Raji (cell line): ENCODE measurements around the gene CDC7.

ENCODE experiments used
- POLR2A ChIP-seq: IDR thresholded peaks from 2 replicates; pipeline ENCODE4 v1.6.1; 2011; ENCODE audit warnings: low read depth, low read length, control low read depth; ENCODE audit not compliant: insufficient read depth

Gene CDC7

GRCh38 chr1:91537987-91538304 lies 37.3 kb downstream of the CDC7 start:
- TF ChIP-seq POLR2A = no peak

- no peak for TF ChIP-seq POLR2A
Measured at GRCh38 chr1:91540910-91541309, 40.3 kb downstream of the CDC7 start.

- no peak for TF ChIP-seq POLR2A
Measured at GRCh38 chr1:91541918-91542533, 41.4 kb downstream of the CDC7 start.

DNA sequence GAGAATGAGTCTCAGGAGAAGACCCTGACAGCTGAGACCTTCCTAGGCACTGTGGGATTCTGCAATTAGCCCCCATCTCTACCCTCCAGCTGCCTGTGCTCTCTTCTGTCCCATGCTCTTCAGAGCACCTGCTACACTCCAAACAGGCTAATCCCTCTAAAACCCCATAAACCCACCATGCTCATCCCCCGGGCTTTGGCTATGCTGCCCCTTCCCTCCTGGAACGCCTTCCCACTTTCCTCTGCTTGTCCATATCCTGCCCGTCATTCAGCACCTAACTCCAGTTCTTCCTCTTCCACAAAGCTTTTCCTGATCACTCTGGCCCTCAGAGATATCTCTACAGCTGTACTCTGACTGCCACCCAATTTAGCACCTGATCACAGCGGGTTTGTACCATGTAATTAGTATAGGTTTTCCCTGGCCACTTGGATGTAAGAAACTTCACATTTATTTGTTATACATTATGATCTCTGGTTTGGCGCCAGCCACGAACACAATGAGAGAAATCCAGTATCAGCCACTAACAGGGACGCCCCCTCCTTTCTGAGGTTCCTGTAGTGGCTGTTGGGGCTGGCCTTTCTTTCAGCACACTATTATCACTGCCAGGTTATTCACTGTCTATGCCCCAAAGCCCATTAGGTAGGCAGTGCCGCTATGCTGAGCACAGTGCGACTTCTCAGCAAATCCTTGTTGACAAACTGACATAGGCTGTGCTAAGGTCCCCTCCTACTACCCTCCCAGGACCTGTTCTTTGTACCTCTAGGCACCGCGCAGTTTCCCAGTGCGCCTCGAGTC lies 45.1 kb downstream of the CDC7 start:
- no peak for TF ChIP-seq POLR2A

- TF ChIP-seq POLR2A = no peak
Measured at GRCh38 chr1:91546301-91546581, 45.6 kb downstream of the CDC7 start.

DNA sequence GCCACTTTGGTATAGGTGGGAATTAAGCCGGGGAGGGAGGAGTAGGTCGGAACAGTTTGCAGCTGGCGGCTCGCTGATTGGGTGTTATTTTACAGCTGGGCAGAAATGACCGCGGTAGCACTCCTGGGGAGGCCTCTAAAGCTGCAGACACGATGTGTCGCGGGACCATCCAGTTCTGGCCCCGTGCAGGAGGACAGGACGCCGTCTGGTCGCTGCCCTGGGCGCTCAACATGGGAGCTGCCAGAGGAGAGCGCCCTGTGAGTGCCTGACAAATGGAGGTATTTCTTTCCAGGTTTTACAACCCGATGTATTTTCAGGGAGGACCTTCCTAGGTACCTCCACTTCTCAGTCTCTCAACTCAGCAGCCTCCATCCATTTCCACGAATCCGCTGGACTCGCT lies 46.2 kb downstream of the CDC7 start:
- TF ChIP-seq POLR2A = no peak

- TF ChIP-seq POLR2A = no peak
Measured at GRCh38 chr1:91548376-91549040, 47.9 kb downstream of the CDC7 start.

- no peak for TF ChIP-seq POLR2A
Measured at GRCh38 chr1:91549041-91549735, 48.5 kb downstream of the CDC7 start.

DNA sequence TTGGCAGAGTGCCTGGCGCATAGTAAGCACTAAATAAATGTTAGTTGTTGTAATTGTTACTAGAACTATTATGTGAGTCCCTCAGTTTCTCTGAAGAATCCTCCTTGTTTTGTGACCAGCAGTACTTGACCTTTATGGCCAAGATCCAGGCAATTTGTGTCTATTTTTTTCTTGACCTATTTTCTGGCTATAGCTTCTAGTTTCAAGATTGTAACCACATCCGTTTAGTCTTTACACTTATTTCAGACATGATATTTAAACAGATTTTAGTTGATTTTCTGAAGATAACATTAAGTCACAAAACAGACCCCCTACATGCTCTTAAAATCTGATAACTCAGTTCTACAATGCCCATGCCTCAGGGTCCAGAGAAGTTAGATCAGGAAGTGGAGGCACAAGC lies 50.3 kb downstream of the CDC7 start:
- no peak for TF ChIP-seq POLR2A

DNA sequence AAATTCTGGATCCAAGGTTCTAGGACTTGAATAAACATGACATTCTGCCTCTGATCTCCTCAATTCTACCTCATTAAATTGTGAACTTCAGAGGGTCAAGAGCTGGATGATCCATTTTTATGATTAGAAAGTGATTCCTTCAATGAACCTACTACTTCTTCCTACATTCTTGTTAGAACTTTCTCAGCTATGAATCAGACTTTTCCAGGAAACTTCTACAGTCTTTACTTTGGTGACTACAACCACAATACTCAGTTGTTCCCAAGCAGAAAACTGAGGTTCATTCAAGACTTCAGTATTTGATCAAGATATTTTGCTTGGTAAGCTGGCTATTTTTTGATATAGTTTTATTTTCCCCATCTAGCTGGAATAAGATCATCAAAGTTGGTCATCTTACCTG lies 51.4 kb downstream of the CDC7 start:
- no peak for TF ChIP-seq POLR2A

- no peak for TF ChIP-seq POLR2A
Measured at GRCh38 chr1:91552596-91552995, 51.9 kb downstream of the CDC7 start.

GRCh38 chr1:91553177-91553591 lies 52.5 kb downstream of the CDC7 start:
- no peak for TF ChIP-seq POLR2A

DNA sequence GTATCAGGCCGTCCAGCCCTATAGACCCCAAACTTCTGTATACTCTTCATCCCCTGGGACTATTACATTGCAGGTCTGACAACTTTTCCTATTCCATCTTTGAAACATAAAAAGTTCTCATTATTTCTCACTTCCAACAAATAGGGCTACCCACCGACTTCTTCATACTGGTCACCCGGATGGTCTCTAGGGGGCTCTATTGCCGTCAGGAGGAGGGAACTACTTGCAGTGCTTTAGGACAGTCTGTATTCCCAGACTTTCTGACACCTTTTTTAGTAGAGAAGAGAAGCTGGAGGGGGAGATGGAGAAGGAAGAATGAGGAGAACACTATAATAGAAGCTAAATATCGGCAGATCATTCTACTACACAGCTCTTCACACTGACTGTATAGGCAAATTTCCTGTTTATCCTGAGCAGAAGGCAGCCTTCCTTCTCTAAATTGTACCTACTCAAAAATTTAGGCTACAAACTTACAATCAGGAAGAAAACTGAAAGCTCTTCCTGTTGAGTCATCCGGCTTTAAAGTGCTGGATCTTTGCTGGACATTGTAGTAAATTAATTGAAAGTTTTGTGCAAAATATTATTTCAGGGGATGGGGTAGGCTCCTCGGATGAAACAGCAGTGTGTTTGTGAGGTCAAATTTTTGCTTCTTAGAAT lies 54.6 kb downstream of the CDC7 start:
- TF ChIP-seq POLR2A = no peak

DNA sequence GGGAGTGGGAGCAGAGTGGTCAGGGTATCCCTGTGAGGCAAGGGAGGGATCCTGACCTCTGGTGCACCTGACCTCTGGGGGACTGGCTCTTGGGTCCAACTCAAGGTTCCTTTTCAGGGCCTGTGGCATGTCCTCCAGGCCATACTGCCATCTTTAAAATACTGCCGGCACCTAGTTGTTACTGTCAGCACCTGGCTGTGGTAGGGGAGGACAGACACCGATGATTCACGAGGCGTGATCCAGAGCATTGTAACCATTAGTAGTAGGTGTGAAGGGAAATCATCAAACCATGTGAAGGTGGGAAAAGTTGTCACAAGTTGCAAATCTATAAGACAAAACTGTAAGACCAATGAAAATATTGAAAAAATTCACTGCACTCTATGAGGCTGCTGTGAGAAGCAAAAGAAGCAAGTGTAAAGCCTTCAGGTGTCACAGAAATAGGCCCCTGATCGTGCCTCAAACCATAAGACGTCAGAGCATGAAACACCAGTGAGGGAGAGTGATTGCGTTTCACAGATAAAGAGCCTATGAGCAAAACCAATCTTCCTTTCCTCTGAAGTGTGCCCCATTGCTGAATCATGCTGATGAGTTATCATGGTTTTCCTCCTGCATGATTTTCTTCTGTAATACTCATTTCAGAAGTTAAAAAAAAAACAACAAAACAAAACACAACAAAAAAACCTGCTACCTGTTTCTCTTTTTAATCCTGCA lies 55.3 kb downstream of the CDC7 start:
- TF ChIP-seq POLR2A = no peak

DNA sequence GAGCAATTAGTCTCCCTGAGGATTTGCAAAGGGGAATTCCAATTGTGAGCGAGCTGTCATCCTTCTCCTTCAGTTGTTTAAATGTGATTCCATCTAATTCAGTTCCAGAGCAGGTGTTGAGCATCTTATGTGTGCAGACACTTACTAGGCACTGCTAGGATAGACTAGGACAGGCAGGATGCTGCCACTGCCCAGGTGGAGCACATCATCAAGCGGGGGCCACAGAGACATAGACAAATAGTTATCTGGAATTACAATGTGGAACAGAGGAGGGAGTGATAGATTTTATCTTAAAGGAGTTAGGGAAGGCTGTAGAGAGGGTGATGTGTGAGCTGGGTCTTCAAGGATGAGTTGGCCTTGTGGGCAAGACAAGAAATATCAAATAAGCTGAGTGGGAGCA lies 55.9 kb downstream of the CDC7 start:
- TF ChIP-seq POLR2A = no peak
